GM12891 (cell line): Measurements from ENCODE around the gene SIGLEC1.

Experiments
- POLR2A ChIP-seq: IDR thresholded peaks from 2 replicates; pipeline ENCODE4 v1.6.1; 2011; ENCODE audit warnings: low read depth, low read length, control low read depth
- POLR2AphosphoS5 ChIP-seq: IDR thresholded peaks from 2 replicates; pipeline ENCODE4 v1.6.1; 2011; ENCODE audit warnings: low read depth, low read length, control low read depth
- SPI1 ChIP-seq: IDR thresholded peaks from 2 replicates; pipeline ENCODE4 v1.6.1; 2011; ENCODE audit warnings: low read depth, low read length, control low read depth
- TAF1 ChIP-seq: IDR thresholded peaks from 2 replicates; pipeline ENCODE4 v1.6.1; 2011; ENCODE audit warnings: low read depth, low read length, control low read depth

DNA sequence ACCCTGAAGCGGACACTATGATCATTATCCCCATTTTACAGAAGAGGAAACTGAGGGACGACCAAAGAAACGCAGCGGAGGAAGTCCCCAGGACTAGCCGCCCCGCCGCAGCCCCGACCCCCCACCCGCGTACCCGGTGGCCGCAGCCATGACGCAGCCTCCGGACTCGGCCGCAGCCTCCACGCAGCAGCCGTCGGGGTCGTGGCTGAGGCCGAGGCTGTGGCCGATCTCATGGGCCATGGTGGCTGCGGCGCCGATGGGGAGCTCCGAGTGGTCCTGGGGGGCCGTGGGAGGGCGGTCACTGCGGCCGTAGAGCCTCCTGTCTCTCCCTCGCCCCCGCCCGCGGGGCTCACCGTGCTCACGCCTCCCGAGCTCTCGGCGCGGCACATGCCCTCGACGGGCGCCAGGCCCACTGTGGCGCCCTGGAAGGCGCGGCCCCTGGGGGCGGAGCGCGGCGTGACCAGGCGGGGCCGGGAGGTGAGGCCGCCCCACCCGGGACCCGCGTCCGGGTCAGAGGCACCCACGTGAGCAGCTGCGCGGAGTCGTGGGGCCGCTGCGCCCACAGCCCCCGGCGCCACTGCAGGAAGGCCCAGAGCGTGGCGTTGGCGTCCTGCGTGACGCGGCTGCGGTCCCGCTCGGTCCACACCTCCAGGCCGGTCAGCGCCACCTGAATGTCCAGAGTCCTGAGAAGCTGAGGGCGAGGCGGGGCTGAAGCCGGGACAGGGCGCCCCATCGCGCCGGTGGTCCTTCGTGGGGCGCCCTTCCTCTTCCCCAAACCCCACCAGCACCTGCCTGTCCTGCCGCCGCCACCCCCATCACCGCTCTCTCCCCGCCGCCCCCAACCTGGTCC is 39.0 kb downstream of the SIGLEC1 start:
- TF ChIP-seq POLR2AphosphoS5 (no peak), POLR2A (no peak), TAF1 (no peak), SPI1 (no peak)
